ENCODE measurements around the gene AATF.

Gene AATF

GRCh38 chr17:37059493-37059892 lies 110.7 kb downstream of the AATF start:
- peaks cover 4% of the 10 kb centered on the region for H3K36me3 ChIP-seq (ENCODE audit: insufficient read depth, low read length)
- H3K4me3 ChIP-seq (ENCODE audit: low read depth in 1 of 2, low read length in 2 of 2) = no peak overlapping the region
- no peak overlapping the region for H3K9ac ChIP-seq (ENCODE audit: low read length)
- H3K27ac ChIP-seq (ENCODE audit: low read depth, low read length) = no peak overlapping the region
- H3K27me3 ChIP-seq (ENCODE audit: control insufficient read depth in 1 of 2, insufficient read depth in 2 of 2, low read length in 2 of 2) = no peaks in the 10 kb centered on the region
- H3K4me1 ChIP-seq (ENCODE audit: insufficient read depth, low read length) = no peaks in the 10 kb centered on the region
- H3K9me3 ChIP-seq (ENCODE audit: low read length) = no peaks in the 10 kb centered on the region

GRCh38 chr17:37060094-37060493 lies 111.3 kb downstream of the AATF start:
- no peak overlapping the region for H3K9ac ChIP-seq (ENCODE audit: low read length)
- H3K4me1 ChIP-seq (ENCODE audit: insufficient read depth, low read length) = no peaks in the 10 kb centered on the region
- H3K4me3 ChIP-seq (ENCODE audit: low read depth in 1 of 2, low read length in 2 of 2) = no peak overlapping the region
- H3K36me3 ChIP-seq (ENCODE audit: insufficient read depth, low read length) = peaks cover 4% of the 10 kb centered on the region
- H3K27me3 ChIP-seq (ENCODE audit: control insufficient read depth in 1 of 2, insufficient read depth in 2 of 2, low read length in 2 of 2) = no peaks in the 10 kb centered on the region
- H3K9me3 ChIP-seq (ENCODE audit: low read length) = no peaks in the 10 kb centered on the region
- H3K27ac ChIP-seq (ENCODE audit: low read depth, low read length) = no peak overlapping the region

GRCh38 chr17:37060928-37061327 lies 112.2 kb downstream of the AATF start:
- no peak overlapping the region for H3K4me3 ChIP-seq (ENCODE audit: low read depth in 1 of 2, low read length in 2 of 2)
- no peak overlapping the region for H3K9ac ChIP-seq (ENCODE audit: low read length)
- no peak overlapping the region for H3K27ac ChIP-seq (ENCODE audit: low read depth, low read length)
- H3K36me3 ChIP-seq (ENCODE audit: insufficient read depth, low read length) = peaks cover 4% of the 10 kb centered on the region
- no peaks in the 10 kb centered on the region for H3K4me1 ChIP-seq (ENCODE audit: insufficient read depth, low read length)
- H3K9me3 ChIP-seq (ENCODE audit: low read length) = no peaks in the 10 kb centered on the region
- H3K27me3 ChIP-seq (ENCODE audit: control insufficient read depth in 1 of 2, insufficient read depth in 2 of 2, low read length in 2 of 2) = no peaks in the 10 kb centered on the region

GRCh38 chr17:37062021-37062420 lies 113.3 kb downstream of the AATF start:
- H3K36me3 ChIP-seq (ENCODE audit: insufficient read depth, low read length) = peaks cover under 1% of the 10 kb centered on the region
- H3K9me3 ChIP-seq (ENCODE audit: low read length) = no peaks in the 10 kb centered on the region
- H3K4me1 ChIP-seq (ENCODE audit: insufficient read depth, low read length) = no peaks in the 10 kb centered on the region
- no peaks in the 10 kb centered on the region for H3K27me3 ChIP-seq (ENCODE audit: control insufficient read depth in 1 of 2, insufficient read depth in 2 of 2, low read length in 2 of 2)
- no peak overlapping the region for H3K9ac ChIP-seq (ENCODE audit: low read length)
- H3K27ac ChIP-seq (ENCODE audit: low read depth, low read length) = no peak overlapping the region
- no peak overlapping the region for H3K4me3 ChIP-seq (ENCODE audit: low read depth in 1 of 2, low read length in 2 of 2)

- no peak overlapping the region for H3K27ac ChIP-seq (ENCODE audit: low read depth, low read length)
- H3K27me3 ChIP-seq (ENCODE audit: control insufficient read depth in 1 of 2, insufficient read depth in 2 of 2, low read length in 2 of 2) = no peaks in the 10 kb centered on the region
- no peak overlapping the region for H3K9ac ChIP-seq (ENCODE audit: low read length)
- H3K36me3 ChIP-seq (ENCODE audit: insufficient read depth, low read length) = no peaks in the 10 kb centered on the region
- H3K9me3 ChIP-seq (ENCODE audit: low read length) = no peaks in the 10 kb centered on the region
- H3K4me1 ChIP-seq (ENCODE audit: insufficient read depth, low read length) = no peaks in the 10 kb centered on the region
- H3K4me3 ChIP-seq (ENCODE audit: low read depth in 1 of 2, low read length in 2 of 2) = no peak overlapping the region
These were observed 115.5 kb downstream of the AATF start for GRCh38 chr17:37064206-37064605.

- H3K27ac ChIP-seq (ENCODE audit: low read depth, low read length) = no peak overlapping the region
These were observed 116.2 kb downstream of the AATF start for GRCh38 chr17:37064956-37065355.

GRCh38 chr17:37065486-37066321 lies 117.0 kb downstream of the AATF start:
- Histone ChIP-seq H3K27me3 (ENCODE audit: control insufficient read depth in 1 of 2, insufficient read depth in 2 of 2, low read length in 2 of 2) (no peaks in the 10 kb centered on the region), H3K36me3 (ENCODE audit: insufficient read depth, low read length) (no peaks in the 10 kb centered on the region), H3K4me3 (ENCODE audit: low read depth in 1 of 2, low read length in 2 of 2) (no peak overlapping the region), H3K9ac (ENCODE audit: low read length) (no peak overlapping the region), H3K27ac (ENCODE audit: low read depth, low read length) (no peak overlapping the region), H3K9me3 (ENCODE audit: low read length) (no peaks in the 10 kb centered on the region), H3K4me1 (ENCODE audit: insufficient read depth, low read length) (no peaks in the 10 kb centered on the region)

More at GRCh38 chr17:37064956-37065355, 116.2 kb downstream of the AATF start:
- Histone ChIP-seq H3K4me1 (ENCODE audit: insufficient read depth, low read length) (no peaks in the 10 kb centered on the region), H3K36me3 (ENCODE audit: insufficient read depth, low read length) (no peaks in the 10 kb centered on the region), H3K27me3 (ENCODE audit: control insufficient read depth in 1 of 2, insufficient read depth in 2 of 2, low read length in 2 of 2) (no peaks in the 10 kb centered on the region), H3K9ac (ENCODE audit: low read length) (no peak overlapping the region), H3K9me3 (ENCODE audit: low read length) (no peaks in the 10 kb centered on the region), H3K4me3 (ENCODE audit: low read depth in 1 of 2, low read length in 2 of 2) (no peak overlapping the region)

- H3K36me3 ChIP-seq (ENCODE audit: insufficient read depth, low read length) = no peaks in the 10 kb centered on the region
- no peak overlapping the region for H3K9ac ChIP-seq (ENCODE audit: low read length)
- H3K27ac ChIP-seq (ENCODE audit: low read depth, low read length) = no peak overlapping the region
- no peaks in the 10 kb centered on the region for H3K4me1 ChIP-seq (ENCODE audit: insufficient read depth, low read length)
- H3K9me3 ChIP-seq (ENCODE audit: low read length) = no peaks in the 10 kb centered on the region
- H3K27me3 ChIP-seq (ENCODE audit: control insufficient read depth in 1 of 2, insufficient read depth in 2 of 2, low read length in 2 of 2) = no peaks in the 10 kb centered on the region
- no peak overlapping the region for H3K4me3 ChIP-seq (ENCODE audit: low read depth in 1 of 2, low read length in 2 of 2)
These were observed 117.8 kb downstream of the AATF start for GRCh38 chr17:37066322-37067255.

GRCh38 chr17:37067555-37068111 lies 118.9 kb downstream of the AATF start:
- H3K36me3 ChIP-seq (ENCODE audit: insufficient read depth, low read length) = no peaks in the 10 kb centered on the region
- H3K27me3 ChIP-seq (ENCODE audit: control insufficient read depth in 1 of 2, insufficient read depth in 2 of 2, low read length in 2 of 2) = no peaks in the 10 kb centered on the region
- H3K4me3 ChIP-seq (ENCODE audit: low read depth in 1 of 2, low read length in 2 of 2) = no peak overlapping the region
- no peaks in the 10 kb centered on the region for H3K4me1 ChIP-seq (ENCODE audit: insufficient read depth, low read length)
- no peaks in the 10 kb centered on the region for H3K9me3 ChIP-seq (ENCODE audit: low read length)
- H3K9ac ChIP-seq (ENCODE audit: low read length) = no peak overlapping the region
- no peak overlapping the region for H3K27ac ChIP-seq (ENCODE audit: low read depth, low read length)

GRCh38 chr17:37068266-37068665 lies 119.5 kb downstream of the AATF start:
- Histone ChIP-seq H3K9ac (ENCODE audit: low read length) (no peak overlapping the region), H3K27ac (ENCODE audit: low read depth, low read length) (no peak overlapping the region), H3K36me3 (ENCODE audit: insufficient read depth, low read length) (no peaks in the 10 kb centered on the region), H3K4me1 (ENCODE audit: insufficient read depth, low read length) (no peaks in the 10 kb centered on the region), H3K4me3 (ENCODE audit: low read depth in 1 of 2, low read length in 2 of 2) (no peak overlapping the region), H3K27me3 (ENCODE audit: control insufficient read depth in 1 of 2, insufficient read depth in 2 of 2, low read length in 2 of 2) (no peaks in the 10 kb centered on the region), H3K9me3 (ENCODE audit: low read length) (no peaks in the 10 kb centered on the region)

- Histone ChIP-seq H3K9ac (ENCODE audit: low read length) (no peak overlapping the region), H3K4me3 (ENCODE audit: low read depth in 1 of 2, low read length in 2 of 2) (no peak overlapping the region), H3K27me3 (ENCODE audit: control insufficient read depth in 1 of 2, insufficient read depth in 2 of 2, low read length in 2 of 2) (no peaks in the 10 kb centered on the region), H3K36me3 (ENCODE audit: insufficient read depth, low read length) (no peaks in the 10 kb centered on the region), H3K9me3 (ENCODE audit: low read length) (no peaks in the 10 kb centered on the region), H3K27ac (ENCODE audit: low read depth, low read length) (no peak overlapping the region), H3K4me1 (ENCODE audit: insufficient read depth, low read length) (no peaks in the 10 kb centered on the region)
These were observed 120.3 kb downstream of the AATF start for GRCh38 chr17:37069087-37069486.

Data from muscle layer of colon (tissue), 2 donors.